ENCODE results near the gene CLDN9. TPM values are rescaled to one million over a fixed set of nuclear protein-coding genes. Genes with fewer than 3 reads are reported as not detected.
A peak's percentile ranks its signal among the peaks of the same experiment; 100 is the strongest.

The CLDN9 gene
- total and polyA plus RNA-seq, 10 donors: 0.06 to 1.7 (median 0.44) TPM

- intact Hi-C loops (cut with DNase I; ENCODE audit: low total_unique reads): no loop called here
- peaks cover 0 to 14% (median 0%) of the 10 kb centered on the region in 6 donors for H3K36me3 ChIP-seq
- DNase-seq: no peak
- H3K4me3 ChIP-seq: peak overlapping the region in 5 of 8 donors; percentile 64 to 90 (median 73)
- WGBS, 5 donors: 63 to 82% (median 63%) methylated on average over 33 of the region's 33 CpGs
- peak overlapping the region in 4 of 8 donors; percentile 89 to 94 (median 92) for H3K27ac ChIP-seq
- peaks cover 0 to 22% (median 5%) of the 10 kb centered on the region in 7 donors for H3K27me3 ChIP-seq (replicated peaks in 1 of 7)
- TF ChIP-seq POLR2A (IDR thresholded peaks at IDR 0.05) (no peak), CTCF (IDR thresholded peaks at IDR 0.05 in 8 of 11, conservative IDR thresholded peaks at IDR 0.05 in 3 of 11) (no peak), POLR2AphosphoS5 (IDR thresholded peaks at IDR 0.05) (no peak)
- peaks cover 16 to 64% (median 38%) of the 10 kb centered on the region in 6 donors for H3K4me1 ChIP-seq
- no peaks in the 10 kb centered on the region for H3K9me3 ChIP-seq
These were observed 31.4 kb upstream of the CLDN9 start for GRCh38 chr16:2981177-2981898.

- no peaks in the 10 kb centered on the region for H3K9me3 ChIP-seq
- H3K27me3 ChIP-seq (replicated peaks in 1 of 7): peaks cover 0 to 26% (median 5%) of the 10 kb centered on the region in 7 donors
- H3K4me3 ChIP-seq: no peak overlapping the region
- DNase-seq: no peak
- 65 to 85% (median 75%) methylated on average over 4 of the region's 4 CpGs for WGBS, 5 donors
- intact Hi-C loops (cut with DNase I; ENCODE audit: low total_unique reads): no loop called here
- peak overlapping the region in 1 of 8 donors; percentile 91 for H3K27ac ChIP-seq
- H3K4me1 ChIP-seq: peaks cover 16 to 65% (median 38%) of the 10 kb centered on the region in 6 donors
- TF ChIP-seq POLR2AphosphoS5 (IDR thresholded peaks at IDR 0.05): no peak
- TF ChIP-seq CTCF (IDR thresholded peaks at IDR 0.05 in 8 of 11, conservative IDR thresholded peaks at IDR 0.05 in 3 of 11): no peak
- TF ChIP-seq POLR2A (IDR thresholded peaks at IDR 0.05): no peak
- H3K36me3 ChIP-seq: peaks cover 0 to 9% (median 0%) of the 10 kb centered on the region in 6 donors
These were observed 30.8 kb upstream of the CLDN9 start for GRCh38 chr16:2981899-2982250.

- Histone ChIP-seq H3K9me3 (no peaks in the 10 kb centered on the region), H3K27ac (no peak overlapping the region), H3K4me1 (peaks cover 16 to 65% (median 38%) of the 10 kb centered on the region in 6 donors), H3K4me3 (no peak overlapping the region), H3K27me3 (replicated peaks in 1 of 7) (peaks cover 0 to 32% (median 5%) of the 10 kb centered on the region in 7 donors), H3K36me3 (peaks cover 0 to 4% (median 0%) of the 10 kb centered on the region in 6 donors)
- intact Hi-C loops (cut with DNase I; ENCODE audit: low total_unique reads): no loop called here
- DNase-seq: no peak
- 91 to 95% (median 92%) methylated on average over 5 of the region's 5 CpGs for WGBS, 5 donors
- TF ChIP-seq POLR2AphosphoS5 (IDR thresholded peaks at IDR 0.05): no peak
- no peak for TF ChIP-seq POLR2A (IDR thresholded peaks at IDR 0.05)
- no peak for TF ChIP-seq CTCF (IDR thresholded peaks at IDR 0.05 in 8 of 11, conservative IDR thresholded peaks at IDR 0.05 in 3 of 11)
These were observed 30.3 kb upstream of the CLDN9 start for GRCh38 chr16:2982402-2982801.

- WGBS, 5 donors: 7 to 15% (median 9%) methylated on average over 18 to 42 of the region's 42 CpGs
- intact Hi-C loops (cut with DNase I; ENCODE audit: low total_unique reads): no loop called here
These were observed 29.0 kb upstream of the CLDN9 start for GRCh38 chr16:2983706-2984136.

More at GRCh38 chr16:2983706-2984136, 29.0 kb upstream of the CLDN9 start:
- no peaks in the 10 kb centered on the region for H3K9me3 ChIP-seq
- H3K4me3 ChIP-seq: peak overlapping the region in 5 of 8 donors; percentile 4 to 53 (median 13)
- DNase-seq: peak; percentile 93
- peak in 2 of 3 donors; percentile 36 to 55 for TF ChIP-seq POLR2AphosphoS5 (IDR thresholded peaks at IDR 0.05)
- TF ChIP-seq POLR2A (IDR thresholded peaks at IDR 0.05): no peak
- TF ChIP-seq CTCF (IDR thresholded peaks at IDR 0.05 in 8 of 11, conservative IDR thresholded peaks at IDR 0.05 in 3 of 11): peak; percentile 67 to 99 (median 95)
- H3K27ac ChIP-seq: no peak overlapping the region
- H3K36me3 ChIP-seq: no peaks in the 10 kb centered on the region
- H3K4me1 ChIP-seq: peaks cover 16 to 65% (median 38%) of the 10 kb centered on the region in 6 donors
- peaks cover 0 to 45% (median 8%) of the 10 kb centered on the region in 7 donors for H3K27me3 ChIP-seq (replicated peaks in 1 of 7)

All from spleen (tissue), 11 donors.